Amniotic stem cell (primary cell): ENCODE results near the gene TINAG.

Experiments used
- DNase-seq: peaks from one replicate; lab custom pipeline; 2025; lab: John Stamatoyannopoulos, UW

The TINAG gene

GRCh38 chr6:54428431-54428830 lies 120.2 kb downstream of the TINAG start:
- no peak for DNase-seq

- DNase-seq: no peak
Observed at GRCh38 chr6:54431466-54431865, 123.2 kb downstream of the TINAG start.
